ENCODE measurements around the gene RPS29. TPM values are rescaled to one million over a fixed set of nuclear protein-coding genes. Genes with fewer than 3 reads are reported as not detected.
"Not testable (repeated sequence)": the region's sequence is repeated elsewhere in the genome, so short reads cannot be mapped to it uniquely, and the experiment has no call there.

The RPS29 gene
- total RNA-seq, 1 donor from 2014 or later, result 3,080 TPM

DNA sequence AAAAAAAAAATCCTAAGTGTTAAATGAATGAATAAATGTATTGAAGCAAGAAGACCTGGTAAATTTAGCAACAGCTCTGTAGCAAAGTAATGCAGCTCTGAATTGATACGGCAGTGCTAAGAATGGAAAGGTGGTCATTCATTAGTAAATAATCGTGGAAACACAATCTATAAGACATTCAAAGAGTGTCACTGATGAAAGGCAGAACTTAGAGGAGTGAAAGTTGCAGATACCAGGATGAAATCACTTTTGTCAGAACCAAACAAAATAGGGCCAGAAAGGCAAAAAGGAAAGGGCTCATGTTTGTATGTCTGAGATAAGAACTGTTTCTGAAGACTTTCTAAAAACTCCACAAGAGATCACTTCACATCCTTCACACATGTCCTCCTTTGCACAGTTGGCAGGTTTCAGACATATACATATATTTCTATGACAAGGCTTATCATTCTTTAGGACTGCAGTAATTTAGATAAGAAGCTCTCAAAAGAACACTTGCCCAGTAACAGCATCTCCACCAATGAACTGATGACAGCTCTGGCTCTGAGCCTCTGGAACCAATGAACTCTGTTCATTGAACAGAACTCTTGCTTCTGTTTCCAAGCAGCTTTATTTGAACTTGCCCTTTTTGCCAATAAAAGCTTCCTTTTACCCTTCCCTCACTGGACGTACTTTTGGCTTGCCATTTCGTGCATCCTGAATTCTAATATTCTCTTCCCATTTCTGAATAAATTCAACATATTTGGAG lies 8.3 kb upstream of the RPS29 start:
- intact Hi-C loops (cut with DNase I), result no loop called here
- Histone ChIP-seq H3K27me3 (no peaks in the 10 kb centered on the region), H3K4me3 (no peak overlapping the region), H3K36me3 (no peaks in the 10 kb centered on the region), H3K27ac (no peak overlapping the region), H3K4me1 (peaks cover 13% of the 10 kb centered on the region), H3K9me3 (no peaks in the 10 kb centered on the region)
- TF ChIP-seq POLR2AphosphoS5 (IDR thresholded peaks at IDR 0.05; ENCODE audit: insufficient read depth in 1 of 2, low read depth in 1 of 2) (no peak), POLR2A (IDR thresholded peaks at IDR 0.05) (no peak)
- TF ChIP-seq, protein P1, sequence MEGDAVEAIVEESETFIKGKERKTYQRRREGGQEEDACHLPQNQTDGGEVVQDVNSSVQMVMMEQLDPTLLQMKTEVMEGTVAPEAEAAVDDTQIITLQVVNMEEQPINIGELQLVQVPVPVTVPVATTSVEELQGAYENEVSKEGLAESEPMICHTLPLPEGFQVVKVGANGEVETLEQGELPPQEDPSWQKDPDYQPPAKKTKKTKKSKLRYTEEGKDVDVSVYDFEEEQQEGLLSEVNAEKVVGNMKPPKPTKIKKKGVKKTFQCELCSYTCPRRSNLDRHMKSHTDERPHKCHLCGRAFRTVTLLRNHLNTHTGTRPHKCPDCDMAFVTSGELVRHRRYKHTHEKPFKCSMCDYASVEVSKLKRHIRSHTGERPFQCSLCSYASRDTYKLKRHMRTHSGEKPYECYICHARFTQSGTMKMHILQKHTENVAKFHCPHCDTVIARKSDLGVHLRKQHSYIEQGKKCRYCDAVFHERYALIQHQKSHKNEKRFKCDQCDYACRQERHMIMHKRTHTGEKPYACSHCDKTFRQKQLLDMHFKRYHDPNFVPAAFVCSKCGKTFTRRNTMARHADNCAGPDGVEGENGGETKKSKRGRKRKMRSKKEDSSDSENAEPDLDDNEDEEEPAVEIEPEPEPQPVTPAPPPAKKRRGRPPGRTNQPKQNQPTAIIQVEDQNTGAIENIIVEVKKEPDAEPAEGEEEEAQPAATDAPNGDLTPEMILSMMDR (IDR thresholded peaks at IDR 0.05), result no peak
- peak in 1 of 2 donors; percentile 6 for DNase-seq (ENCODE audit: extremely low spot score in 2 of 2)

DNA sequence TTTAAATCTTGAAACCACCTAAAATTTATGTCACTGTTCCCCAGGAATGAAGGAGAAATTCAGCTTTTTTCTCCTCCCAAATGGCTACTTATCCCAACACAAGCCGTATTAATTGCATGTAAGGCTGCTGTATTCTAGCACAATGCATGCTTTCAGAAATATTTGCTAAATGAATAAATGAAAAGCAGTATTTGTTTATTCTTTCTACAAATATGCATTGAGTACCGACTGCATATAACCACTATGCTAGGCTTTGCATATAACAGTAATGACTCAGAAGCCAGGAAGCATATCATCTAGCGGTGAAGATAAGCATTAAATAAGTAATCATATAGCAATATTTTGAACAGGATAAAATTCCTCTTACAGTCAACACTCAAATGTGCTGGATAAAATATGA lies 6.8 kb upstream of the RPS29 start:
- Histone ChIP-seq H3K4me1 (peaks cover 13% of the 10 kb centered on the region), H3K4me3 (no peak overlapping the region), H3K36me3 (no peaks in the 10 kb centered on the region), H3K27ac (no peak overlapping the region), H3K9me3 (no peaks in the 10 kb centered on the region), H3K27me3 (no peaks in the 10 kb centered on the region)
- intact Hi-C loops (cut with DNase I), result no loop called here
- DNase-seq (ENCODE audit: extremely low spot score in 2 of 2), result no peak
- TF ChIP-seq, protein P1 (IDR thresholded peaks at IDR 0.05), result no peak
- no peak for TF ChIP-seq POLR2A (IDR thresholded peaks at IDR 0.05)
- no peak for TF ChIP-seq POLR2AphosphoS5 (IDR thresholded peaks at IDR 0.05; ENCODE audit: insufficient read depth in 1 of 2, low read depth in 1 of 2)

DNA sequence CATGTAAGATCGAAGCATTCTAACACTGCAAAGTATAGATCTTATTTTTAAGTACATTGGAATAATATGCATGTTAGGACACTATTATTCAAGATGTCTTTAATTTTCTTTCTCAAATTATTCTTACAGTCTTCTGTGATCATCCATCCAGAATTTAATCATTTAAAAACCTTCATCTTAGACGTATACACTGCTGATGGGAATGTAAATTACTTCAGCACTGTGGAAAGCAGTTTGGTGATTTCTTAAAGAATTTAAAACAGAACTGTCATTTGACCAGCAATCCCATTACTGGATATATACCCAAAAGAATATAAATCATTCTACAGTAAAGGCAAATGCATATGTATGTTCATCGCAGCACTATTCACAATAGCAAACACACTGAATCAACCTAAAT lies 3.2 kb upstream of the RPS29 start:
- no peaks in the 10 kb centered on the region for H3K9me3 ChIP-seq
- H3K27me3 ChIP-seq, result no peaks in the 10 kb centered on the region
- peaks cover 0 to 4% of the 10 kb centered on the region in 2 donors for H3K36me3 ChIP-seq
- no peak overlapping the region for H3K4me3 ChIP-seq
- TF ChIP-seq, protein P1 (IDR thresholded peaks at IDR 0.05), result no peak
- TF ChIP-seq POLR2AphosphoS5 (IDR thresholded peaks at IDR 0.05; ENCODE audit: insufficient read depth in 1 of 2, low read depth in 1 of 2), result no peak
- TF ChIP-seq POLR2A (IDR thresholded peaks at IDR 0.05), result no peak
- intact Hi-C loops (cut with DNase I), result no loop called here
- H3K27ac ChIP-seq, result no peak overlapping the region
- DNase-seq (ENCODE audit: extremely low spot score in 2 of 2), result no peak
- peaks cover 10% of the 10 kb centered on the region for H3K4me1 ChIP-seq

DNA sequence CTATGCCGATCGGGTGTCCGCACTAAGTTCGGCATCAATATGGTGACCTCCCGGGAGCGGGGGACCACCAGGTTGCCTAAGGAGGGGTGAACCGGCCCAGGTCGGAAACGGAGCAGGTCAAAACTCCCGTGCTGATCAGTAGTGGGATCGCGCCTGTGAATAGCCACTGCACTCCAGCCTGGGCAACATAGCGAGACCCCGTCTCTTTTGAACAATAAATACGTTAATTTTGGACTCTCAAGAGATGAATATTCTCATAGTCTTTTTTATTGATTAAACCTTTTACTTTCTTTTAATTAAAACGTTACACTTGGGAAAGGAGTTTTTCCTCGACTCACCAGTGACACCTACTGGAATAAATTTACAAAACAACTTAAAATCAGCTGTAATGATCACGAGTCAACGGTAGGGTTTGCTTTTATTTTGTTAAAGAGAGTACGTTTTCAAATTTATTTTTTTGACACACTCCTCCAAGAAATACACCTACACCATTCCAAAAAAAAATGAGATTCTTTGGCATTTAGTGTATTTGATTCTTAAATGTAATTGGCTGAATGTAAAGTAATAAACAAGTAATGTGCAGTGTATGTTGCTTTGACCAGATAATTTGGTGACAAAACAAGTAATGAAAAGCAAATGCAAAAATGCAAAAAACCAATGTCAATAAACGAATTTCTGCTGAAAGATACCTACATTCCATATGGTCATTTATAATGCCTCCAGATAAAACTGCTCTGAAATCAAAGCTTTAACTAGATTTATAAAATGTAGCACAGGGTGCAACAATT lies 687 bp upstream of the RPS29 start:
- peak overlapping the region; percentile 80 for H3K27ac ChIP-seq
- H3K4me3 ChIP-seq, result peak overlapping the region; percentile 67 to 77
- H3K9me3 ChIP-seq, result no peaks in the 10 kb centered on the region
- H3K27me3 ChIP-seq, result no peaks in the 10 kb centered on the region
- intact Hi-C loops (cut with DNase I), result no loop called here
- peaks cover 0 to 27% of the 10 kb centered on the region in 2 donors for H3K36me3 ChIP-seq
- peaks cover 29% of the 10 kb centered on the region for H3K4me1 ChIP-seq
- no peak for DNase-seq (ENCODE audit: extremely low spot score in 2 of 2)
- TF ChIP-seq, protein P1 (IDR thresholded peaks at IDR 0.05), result peak; percentile 39 to 79 (median 39)
- peak in 1 of 2 donors; percentile 49 for TF ChIP-seq POLR2AphosphoS5 (IDR thresholded peaks at IDR 0.05; ENCODE audit: insufficient read depth in 1 of 2, low read depth in 1 of 2)
- TF ChIP-seq POLR2A (IDR thresholded peaks at IDR 0.05), result no peak

DNA sequence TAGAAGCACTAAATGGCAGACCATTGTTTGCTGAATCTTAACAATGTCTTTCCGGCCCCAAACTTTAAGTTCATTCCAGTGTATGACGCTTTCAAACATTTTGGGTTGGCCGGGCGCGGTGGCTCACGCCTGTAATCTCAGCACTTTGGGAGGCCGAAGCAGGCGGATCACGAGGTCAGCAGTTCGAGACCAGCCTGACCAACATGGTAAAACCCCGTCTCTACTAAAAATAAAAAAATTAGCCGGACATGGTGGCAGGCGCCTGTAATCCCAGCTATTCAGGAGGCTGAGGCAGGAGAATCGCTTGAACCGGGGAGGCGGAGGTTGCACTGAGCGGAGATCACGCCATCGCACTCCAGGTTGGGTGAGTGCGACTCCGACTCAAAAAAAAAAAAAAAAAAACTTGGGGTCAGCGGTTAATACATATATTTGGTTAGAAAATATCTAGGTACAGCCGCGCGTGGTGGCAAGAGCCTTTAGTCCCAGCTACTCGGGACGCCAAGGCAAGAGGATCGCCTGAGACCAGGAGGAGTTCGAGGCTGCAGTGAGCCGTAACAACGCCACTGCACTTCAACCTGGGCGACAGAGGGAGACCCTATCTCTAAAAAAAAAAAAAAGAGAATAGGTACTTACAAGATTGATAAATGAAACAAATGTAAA lies 1.1 kb downstream of the RPS29 start:
- H3K9me3 ChIP-seq; DNase-seq (ENCODE audit: extremely low spot score in 2 of 2); H3K27me3 ChIP-seq; intact Hi-C loops (cut with DNase I): not testable (repeated sequence)
- Histone ChIP-seq H3K4me3 (peak overlapping the region; percentile 67 to 77), H3K4me1 (peaks cover 36% of the 10 kb centered on the region), H3K36me3 (peaks cover 0 to 27% of the 10 kb centered on the region in 2 donors), H3K27ac (peak overlapping the region; percentile 80)
